IMR-90 (cell line): ENCODE measurements around the gene DYNC1H1.

ENCODE experiments used
- POLR2A ChIP-seq: IDR thresholded peaks from 2 replicates; pipeline ENCODE4 v1.6.1; 2012; ENCODE audit warnings: mild to moderate bottlenecking, low read depth, low read length
- RFX5 ChIP-seq: IDR thresholded peaks from 2 replicates; pipeline ENCODE4 v1.8.0; 2012; ENCODE audit warnings: low read depth, mild to moderate bottlenecking, low read length, moderate library complexity
- TF ChIP-seq, protein P1 (sequence below): fragments of 150-350 bp; IDR thresholded peaks from 2 replicates; pipeline ENCODE4 v1.6.1; 2017; ENCODE audit warnings: mild to moderate bottlenecking, antibody characterized with exemption, low read length, low read depth
- TF ChIP-seq, protein P2 (sequence below): conservative IDR thresholded peaks from 2 replicates; pipeline ENCODE4 v1.5.1; 2012; ENCODE audit warnings: mild to moderate bottlenecking, low read depth, low read length, improper control_type of control experiment

DNA sequence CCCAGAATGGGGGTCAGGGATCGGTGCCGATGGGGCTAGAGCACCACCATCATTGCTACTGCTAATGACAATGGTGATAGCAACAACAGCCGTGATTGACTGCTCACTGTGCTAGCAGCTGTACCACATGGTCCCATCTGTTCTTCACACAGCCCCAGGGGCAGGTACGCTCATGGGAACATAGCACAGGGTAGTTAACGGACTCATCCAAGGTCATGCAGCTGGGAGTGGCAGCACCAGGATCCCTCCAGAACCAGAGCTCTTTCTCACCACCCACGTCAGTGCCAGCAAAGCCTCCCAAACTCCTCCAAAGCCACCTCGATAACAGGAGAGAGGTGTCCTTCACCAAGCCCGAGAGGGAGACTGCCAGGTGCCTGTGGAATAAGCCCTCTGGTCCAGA is 11.2 kb upstream of the DYNC1H1 start:
- TF ChIP-seq POLR2A (no peak), RFX5 (no peak)
- TF ChIP-seq, protein P1, sequence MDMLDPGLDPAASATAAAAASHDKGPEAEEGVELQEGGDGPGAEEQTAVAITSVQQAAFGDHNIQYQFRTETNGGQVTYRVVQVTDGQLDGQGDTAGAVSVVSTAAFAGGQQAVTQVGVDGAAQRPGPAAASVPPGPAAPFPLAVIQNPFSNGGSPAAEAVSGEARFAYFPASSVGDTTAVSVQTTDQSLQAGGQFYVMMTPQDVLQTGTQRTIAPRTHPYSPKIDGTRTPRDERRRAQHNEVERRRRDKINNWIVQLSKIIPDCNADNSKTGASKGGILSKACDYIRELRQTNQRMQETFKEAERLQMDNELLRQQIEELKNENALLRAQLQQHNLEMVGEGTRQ = no peak
- TF ChIP-seq, protein P2, sequence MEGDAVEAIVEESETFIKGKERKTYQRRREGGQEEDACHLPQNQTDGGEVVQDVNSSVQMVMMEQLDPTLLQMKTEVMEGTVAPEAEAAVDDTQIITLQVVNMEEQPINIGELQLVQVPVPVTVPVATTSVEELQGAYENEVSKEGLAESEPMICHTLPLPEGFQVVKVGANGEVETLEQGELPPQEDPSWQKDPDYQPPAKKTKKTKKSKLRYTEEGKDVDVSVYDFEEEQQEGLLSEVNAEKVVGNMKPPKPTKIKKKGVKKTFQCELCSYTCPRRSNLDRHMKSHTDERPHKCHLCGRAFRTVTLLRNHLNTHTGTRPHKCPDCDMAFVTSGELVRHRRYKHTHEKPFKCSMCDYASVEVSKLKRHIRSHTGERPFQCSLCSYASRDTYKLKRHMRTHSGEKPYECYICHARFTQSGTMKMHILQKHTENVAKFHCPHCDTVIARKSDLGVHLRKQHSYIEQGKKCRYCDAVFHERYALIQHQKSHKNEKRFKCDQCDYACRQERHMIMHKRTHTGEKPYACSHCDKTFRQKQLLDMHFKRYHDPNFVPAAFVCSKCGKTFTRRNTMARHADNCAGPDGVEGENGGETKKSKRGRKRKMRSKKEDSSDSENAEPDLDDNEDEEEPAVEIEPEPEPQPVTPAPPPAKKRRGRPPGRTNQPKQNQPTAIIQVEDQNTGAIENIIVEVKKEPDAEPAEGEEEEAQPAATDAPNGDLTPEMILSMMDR = no peak
